ENCODE measurements around the gene TIMM44. TPM values are rescaled to one million over a fixed set of nuclear protein-coding genes. Genes with fewer than 3 reads are reported as not detected.
"Not testable (repeated sequence)": the region's sequence is repeated elsewhere in the genome, so short reads cannot be mapped to it uniquely, and the experiment has no call there.

TIMM44 gene
- total and polyA plus RNA-seq, 7 donors, result 33.0 to 80.1 (median 72.4) TPM

DNA sequence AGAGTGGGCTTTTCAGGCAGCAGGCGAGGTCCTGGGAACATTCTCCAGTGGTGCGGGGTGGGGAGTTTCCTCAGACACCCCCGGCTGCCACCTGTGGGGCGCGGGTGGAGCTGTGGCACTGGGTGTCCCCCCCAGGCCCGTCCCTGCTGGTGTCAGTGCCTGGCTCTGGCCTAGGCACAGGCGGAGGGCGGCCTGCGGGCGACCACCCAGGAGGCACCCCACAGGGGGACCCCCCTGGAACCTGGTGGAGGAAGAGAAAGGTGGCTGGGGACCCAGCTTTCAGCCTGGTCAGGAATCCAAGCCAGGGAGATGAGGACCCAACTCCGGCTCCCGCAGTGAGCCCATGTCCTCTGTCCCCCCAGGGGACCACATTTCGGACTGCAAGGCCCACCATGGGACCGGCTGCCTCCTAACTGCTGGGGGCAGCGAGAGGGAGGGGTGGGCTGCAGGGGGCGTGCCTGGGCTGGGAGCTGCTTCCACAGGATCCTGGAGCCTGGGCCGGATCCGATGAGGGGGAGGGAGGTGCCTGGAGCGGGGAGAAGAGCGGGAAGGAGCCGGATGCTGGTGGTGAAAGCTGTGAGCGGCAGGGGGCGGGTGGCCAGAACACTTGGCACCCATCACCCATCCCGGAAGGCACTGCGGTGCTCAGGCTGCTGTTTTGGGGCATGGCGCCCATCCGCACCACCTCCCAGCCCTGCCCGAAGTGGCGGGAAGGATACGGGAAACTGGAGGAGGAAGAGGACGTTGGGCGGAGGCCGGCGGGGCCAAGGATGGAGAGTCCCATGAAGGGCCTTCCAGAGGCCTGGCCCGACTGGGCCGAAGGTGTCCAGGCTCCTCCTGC lies 12.0 kb downstream of the TIMM44 start:
- Histone ChIP-seq H3K27me3 (no peaks in the 10 kb centered on the region), H3K4me1 (peaks cover 0 to 68% (median 58%) of the 10 kb centered on the region in 4 donors), H3K36me3 (peaks cover 39 to 56% (median 49%) of the 10 kb centered on the region in 4 donors), H3K4me3 (no peak overlapping the region), H3K9me3 (no peaks in the 10 kb centered on the region), H3K27ac (peak overlapping the region; percentile 89 to 97 (median 94))
- intact Hi-C loops (cut with DNase I), result no loop called here
- WGBS, 2 donors, result 90 to 92% methylated on average over 36 of the region's 36 CpGs
- no peak for TF ChIP-seq EP300 (IDR thresholded peaks at IDR 0.05)
- no peak for TF ChIP-seq POLR2AphosphoS5 (IDR thresholded peaks at IDR 0.05)
- TF ChIP-seq POLR2A (IDR thresholded peaks at IDR 0.05), result no peak
- TF ChIP-seq, protein P1, sequence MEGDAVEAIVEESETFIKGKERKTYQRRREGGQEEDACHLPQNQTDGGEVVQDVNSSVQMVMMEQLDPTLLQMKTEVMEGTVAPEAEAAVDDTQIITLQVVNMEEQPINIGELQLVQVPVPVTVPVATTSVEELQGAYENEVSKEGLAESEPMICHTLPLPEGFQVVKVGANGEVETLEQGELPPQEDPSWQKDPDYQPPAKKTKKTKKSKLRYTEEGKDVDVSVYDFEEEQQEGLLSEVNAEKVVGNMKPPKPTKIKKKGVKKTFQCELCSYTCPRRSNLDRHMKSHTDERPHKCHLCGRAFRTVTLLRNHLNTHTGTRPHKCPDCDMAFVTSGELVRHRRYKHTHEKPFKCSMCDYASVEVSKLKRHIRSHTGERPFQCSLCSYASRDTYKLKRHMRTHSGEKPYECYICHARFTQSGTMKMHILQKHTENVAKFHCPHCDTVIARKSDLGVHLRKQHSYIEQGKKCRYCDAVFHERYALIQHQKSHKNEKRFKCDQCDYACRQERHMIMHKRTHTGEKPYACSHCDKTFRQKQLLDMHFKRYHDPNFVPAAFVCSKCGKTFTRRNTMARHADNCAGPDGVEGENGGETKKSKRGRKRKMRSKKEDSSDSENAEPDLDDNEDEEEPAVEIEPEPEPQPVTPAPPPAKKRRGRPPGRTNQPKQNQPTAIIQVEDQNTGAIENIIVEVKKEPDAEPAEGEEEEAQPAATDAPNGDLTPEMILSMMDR (IDR thresholded peaks at IDR 0.05), result no peak
- peak; percentile 82 for DNase-seq

DNA sequence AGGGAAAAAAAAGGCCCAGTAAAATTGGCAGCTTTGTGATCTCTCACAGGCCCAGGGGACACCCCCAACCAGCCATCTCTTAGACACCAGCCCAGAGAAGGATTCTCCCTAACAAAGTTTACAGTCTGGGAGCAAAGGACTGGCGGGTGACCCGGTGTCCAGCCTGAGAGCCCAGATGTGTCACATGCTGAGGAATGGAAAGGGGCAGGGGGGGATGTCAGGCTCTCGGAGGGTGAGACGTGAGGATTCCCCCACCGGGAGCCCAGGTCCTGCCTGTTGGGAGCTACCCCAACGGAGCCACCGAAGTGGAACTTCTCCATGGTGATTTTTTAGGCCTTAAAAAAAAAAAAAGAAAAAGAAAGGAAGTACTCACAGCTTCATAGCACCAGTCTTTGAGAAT lies 12.7 kb downstream of the TIMM44 start:
- Histone ChIP-seq H3K27me3 (no peaks in the 10 kb centered on the region), H3K9me3 (no peaks in the 10 kb centered on the region), H3K4me3 (no peak overlapping the region), H3K27ac (peak overlapping the region; percentile 89 to 97 (median 94)), H3K4me1 (peaks cover 0 to 73% (median 62%) of the 10 kb centered on the region in 4 donors), H3K36me3 (peaks cover 35 to 50% (median 43%) of the 10 kb centered on the region in 4 donors)
- TF ChIP-seq POLR2A (IDR thresholded peaks at IDR 0.05), result no peak
- TF ChIP-seq POLR2AphosphoS5 (IDR thresholded peaks at IDR 0.05), result no peak
- TF ChIP-seq, protein P1 (IDR thresholded peaks at IDR 0.05), result no peak
- TF ChIP-seq EP300 (IDR thresholded peaks at IDR 0.05), result no peak
- WGBS, 2 donors, result 83 to 93% methylated on average over 7 of the region's 7 CpGs
- no peak for DNase-seq
- intact Hi-C loops (cut with DNase I), result no loop called here

DNA sequence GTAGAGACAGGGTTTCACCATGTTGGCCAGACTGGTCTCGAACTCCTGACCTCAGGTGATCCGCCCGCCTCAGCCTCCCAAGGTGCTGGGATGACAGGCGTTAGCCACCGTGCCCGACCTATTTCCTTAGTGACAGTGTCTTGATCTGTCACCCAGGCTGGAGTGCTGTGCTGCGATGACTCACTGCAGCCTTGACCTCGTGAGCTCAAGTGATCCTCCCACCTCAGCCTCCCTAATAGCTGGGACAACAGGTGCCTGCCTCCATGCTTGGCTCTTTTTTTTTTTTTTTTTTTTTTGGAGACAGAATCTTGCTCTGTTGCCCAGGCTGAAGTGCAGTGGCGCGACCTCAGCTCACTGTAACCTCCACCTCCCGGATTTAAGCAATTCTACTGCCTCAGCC lies 13.4 kb downstream of the TIMM44 start:
- peak overlapping the region; percentile 89 to 97 (median 94) for H3K27ac ChIP-seq
- H3K27me3 ChIP-seq; H3K9me3 ChIP-seq; intact Hi-C loops (cut with DNase I); DNase-seq; H3K4me3 ChIP-seq: not testable (repeated sequence)
- WGBS, 2 donors, result 83 to 85% methylated on average over 11 of the region's 11 CpGs
- peaks cover 0 to 80% (median 68%) of the 10 kb centered on the region in 4 donors for H3K4me1 ChIP-seq
- H3K36me3 ChIP-seq, result peaks cover 28 to 42% (median 36%) of the 10 kb centered on the region in 4 donors
- TF ChIP-seq POLR2AphosphoS5 (IDR thresholded peaks at IDR 0.05), result peak in 1 of 4 donors; percentile 5

DNA sequence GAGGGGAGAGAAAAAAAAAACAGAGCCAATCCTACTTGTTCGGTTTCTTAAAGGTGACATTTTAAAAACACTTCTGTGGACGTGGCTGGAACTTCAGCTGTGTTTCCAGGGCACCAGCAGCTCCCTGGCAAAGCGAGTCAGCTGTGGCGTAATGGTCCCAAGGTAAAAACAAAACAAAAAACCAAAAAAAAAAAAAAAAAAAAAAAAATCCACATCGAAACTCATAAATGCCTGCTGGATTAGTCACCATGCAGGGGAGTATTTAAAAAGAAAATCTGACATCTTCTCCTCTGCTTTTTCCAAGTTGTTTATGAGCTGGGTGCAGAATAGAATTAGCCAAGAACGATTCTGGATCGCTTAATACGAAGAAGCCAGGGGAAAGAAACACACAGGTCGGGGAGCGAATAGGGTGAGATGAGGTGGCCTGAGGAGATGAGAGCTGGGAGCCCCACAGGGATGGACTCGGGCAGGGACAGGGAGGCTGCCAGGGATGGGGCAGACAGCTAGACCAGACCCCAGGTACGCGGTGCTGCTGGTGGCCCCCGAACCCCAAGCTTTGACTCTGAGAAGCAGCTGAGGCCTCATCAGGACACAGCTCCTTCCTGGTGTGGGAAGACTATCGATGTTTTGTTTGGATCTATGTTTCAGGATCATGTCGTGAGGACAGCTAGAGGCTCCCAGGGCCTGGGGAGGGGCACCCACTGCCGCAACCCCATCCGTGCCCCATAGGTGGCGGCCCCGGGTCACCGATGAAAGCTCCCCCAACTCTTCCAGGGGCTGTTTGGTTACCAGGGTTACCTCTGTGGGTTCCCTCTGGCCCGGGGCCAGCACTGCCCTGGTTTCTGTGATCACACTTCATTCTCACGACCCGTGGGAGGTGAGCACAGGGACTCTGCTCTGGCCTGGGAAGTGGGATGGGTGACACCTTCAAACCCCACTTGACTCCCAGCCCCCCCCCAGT lies 14.4 kb downstream of the TIMM44 start:
- H3K27ac ChIP-seq, result peak overlapping the region; percentile 89 to 97 (median 94)
- H3K4me3 ChIP-seq, result peak overlapping the region in 3 of 4 donors; percentile 19 to 36 (median 31)
- DNase-seq, result peak; percentile 92
- H3K9me3 ChIP-seq, result no peaks in the 10 kb centered on the region
- peaks cover 0 to 85% (median 78%) of the 10 kb centered on the region in 4 donors for H3K4me1 ChIP-seq
- no peaks in the 10 kb centered on the region for H3K27me3 ChIP-seq
- peak; percentile 32 to 60 (median 49) for TF ChIP-seq POLR2AphosphoS5 (IDR thresholded peaks at IDR 0.05)
- no peak for TF ChIP-seq POLR2A (IDR thresholded peaks at IDR 0.05)
- peak in 1 of 4 donors; percentile 5 for TF ChIP-seq EP300 (IDR thresholded peaks at IDR 0.05)
- TF ChIP-seq, protein P1 (IDR thresholded peaks at IDR 0.05), result peak in 3 of 4 experiments; percentile 28 to 39 (median 35)
- 67 to 73% methylated on average over 24 of the region's 24 CpGs for WGBS, 2 donors
- H3K36me3 ChIP-seq, result peaks cover 19 to 32% (median 27%) of the 10 kb centered on the region in 4 donors
- intact Hi-C loops (cut with DNase I), result loop anchor here (10.0 kb wide), 3 partner anchors 436 to 1194 kb away; partner anchors contain the start of genes ANGPTL4, GPR108, MBD3L1 and TRIP10

Data from sigmoid colon (tissue), 7 donors.